GM18519 (cell line): Measurements from ENCODE around the gene CASKIN1.

Source experiments
- ATAC-seq: cut with Tn5 transposase; IDR thresholded peaks from one replicate; pipeline ENCODE4 v1.9.1; 2021; ENCODE audit warnings: mild to moderate bottlenecking, moderate library complexity; ENCODE audit not compliant: unreplicated experiment, low FRiP score

CASKIN1 gene

DNA sequence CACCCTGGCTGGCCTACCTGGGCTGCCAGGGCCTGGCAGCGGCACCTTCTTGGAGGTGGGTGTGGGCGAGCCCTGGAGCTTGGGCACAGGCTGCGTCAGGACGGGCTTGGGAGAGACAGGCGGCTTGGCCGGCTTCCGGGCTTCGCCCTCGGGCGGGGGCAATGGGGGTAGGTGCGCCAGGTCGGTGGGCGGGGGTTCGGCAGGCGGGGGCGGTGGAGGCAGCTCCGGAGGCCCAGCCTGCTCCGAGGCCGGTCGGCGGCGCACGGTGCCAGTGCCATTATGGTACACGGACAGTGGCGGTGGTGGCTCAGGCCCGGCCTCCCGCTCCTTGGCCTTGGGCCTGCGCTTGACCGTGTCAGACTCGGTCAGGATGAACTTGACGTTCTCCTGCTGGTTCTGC, 16.8 kb downstream of the CASKIN1 start:
- ATAC-seq: no peak

DNA sequence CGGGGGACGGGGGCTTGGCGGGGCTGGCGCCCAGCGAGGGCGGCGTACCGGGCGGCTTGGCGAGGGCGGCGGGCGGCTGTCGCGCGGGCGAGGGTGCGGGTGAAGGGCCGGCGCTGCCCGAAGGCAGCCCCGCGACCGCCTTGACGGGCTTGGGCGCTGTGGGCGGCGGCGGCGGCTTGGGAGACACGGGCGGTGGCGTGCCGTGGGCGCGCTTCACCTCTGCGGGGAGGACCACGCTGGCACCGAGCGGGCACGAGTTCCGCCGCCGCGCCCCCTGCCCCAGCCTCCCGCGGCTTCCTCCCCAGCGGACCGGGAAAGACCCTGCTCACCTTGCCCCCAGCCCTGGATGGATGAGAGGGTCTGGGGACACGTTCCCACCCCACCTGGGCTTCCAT, 17.3 kb downstream of the CASKIN1 start:
- ATAC-seq: no peak

DNA sequence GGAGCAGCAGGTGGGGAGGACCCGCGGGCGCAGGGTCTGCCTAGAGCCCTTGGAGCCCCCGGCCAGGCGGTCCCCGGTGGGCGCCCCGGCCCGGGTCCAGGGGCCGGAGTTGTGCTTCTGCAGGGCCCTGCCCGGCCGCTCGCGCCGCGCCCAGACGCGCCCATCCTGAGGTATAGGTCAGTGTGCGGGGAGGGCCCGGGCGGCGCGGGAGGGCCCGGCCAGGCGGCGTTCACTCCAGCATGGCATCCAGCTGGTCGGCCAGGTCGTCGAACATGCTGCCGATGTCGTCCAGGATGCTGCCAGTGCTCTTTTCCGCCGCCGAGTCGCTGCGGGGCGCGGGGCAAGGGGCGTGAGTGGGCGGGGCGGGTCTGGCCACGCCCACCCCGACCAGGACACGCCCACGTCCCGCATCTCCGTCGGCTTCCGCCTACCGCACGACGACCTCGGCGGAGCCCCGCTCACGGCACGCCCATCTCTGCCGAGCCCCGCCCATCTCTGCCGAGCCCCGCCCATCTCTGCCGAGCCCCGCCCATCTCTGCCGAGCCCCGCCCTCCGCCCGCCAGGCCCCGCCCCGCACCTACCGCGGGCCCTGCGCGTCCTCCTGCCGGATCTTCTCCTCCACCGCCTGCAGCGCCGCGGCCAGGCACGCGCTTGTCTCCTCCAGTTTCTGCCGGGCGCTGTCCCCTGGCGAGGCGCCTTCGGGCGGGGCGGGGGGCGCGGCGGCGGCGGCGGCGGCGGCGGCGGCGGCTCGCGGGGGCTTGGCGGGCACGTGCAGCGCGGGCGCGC, 17.9 kb downstream of the CASKIN1 start:
- no peak for ATAC-seq

DNA sequence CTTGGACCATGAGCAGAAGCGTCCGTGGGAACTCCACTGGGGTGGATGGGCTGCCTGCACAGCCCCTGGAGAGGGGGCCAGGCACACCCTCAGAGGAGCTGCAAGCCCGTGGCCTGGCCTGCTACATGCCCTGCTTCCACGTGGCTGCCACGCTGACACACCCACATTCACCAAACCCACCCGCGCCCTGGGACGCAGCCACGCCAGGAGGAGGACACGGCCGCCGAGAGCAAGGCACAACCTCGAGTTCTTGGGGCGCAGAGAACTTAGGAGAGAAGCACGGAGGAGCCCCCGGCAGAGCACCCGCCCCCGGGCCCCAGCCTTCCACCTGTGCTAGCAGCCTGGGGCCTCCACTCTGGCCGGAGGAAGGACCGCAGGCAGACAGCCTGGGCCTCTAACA, 18.8 kb downstream of the CASKIN1 start:
- no peak for ATAC-seq

DNA sequence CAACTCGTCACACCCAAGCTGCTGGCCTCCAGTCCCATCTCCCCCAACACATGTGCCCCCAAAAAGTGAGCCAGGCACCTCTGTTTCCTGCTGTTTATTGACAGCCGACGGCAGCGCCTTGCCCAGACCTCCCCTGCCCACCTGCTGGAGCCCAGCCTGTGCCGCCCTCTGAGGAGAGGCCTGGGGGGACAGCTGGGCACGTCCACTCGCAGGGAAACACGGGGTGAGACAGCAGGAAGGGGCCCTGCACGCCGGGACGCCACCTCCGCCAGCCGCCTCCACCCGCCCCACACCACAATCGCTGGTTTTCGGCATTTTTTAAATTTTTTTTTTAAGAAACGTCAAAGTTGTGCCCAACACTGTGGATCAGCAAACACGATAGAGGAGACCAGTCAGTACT, 19.3 kb downstream of the CASKIN1 start:
- no peak for ATAC-seq

DNA sequence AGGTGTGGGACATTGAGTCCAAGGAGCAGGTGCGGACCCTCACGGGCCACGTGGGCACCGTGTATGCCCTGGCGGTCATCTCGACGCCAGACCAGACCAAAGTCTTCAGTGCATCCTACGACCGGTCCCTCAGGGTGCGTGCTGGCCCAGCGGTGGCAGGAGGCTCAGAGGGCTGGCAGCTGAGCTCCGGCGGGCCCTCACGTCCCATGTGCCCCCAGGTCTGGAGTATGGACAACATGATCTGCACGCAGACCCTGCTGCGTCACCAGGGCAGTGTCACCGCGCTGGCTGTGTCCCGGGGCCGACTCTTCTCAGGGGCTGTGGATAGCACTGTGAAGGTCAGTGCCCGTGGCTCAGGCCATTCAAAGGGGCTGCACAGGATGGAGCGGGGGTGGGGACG, 20.4 kb downstream of the CASKIN1 start:
- ATAC-seq: no peak

DNA sequence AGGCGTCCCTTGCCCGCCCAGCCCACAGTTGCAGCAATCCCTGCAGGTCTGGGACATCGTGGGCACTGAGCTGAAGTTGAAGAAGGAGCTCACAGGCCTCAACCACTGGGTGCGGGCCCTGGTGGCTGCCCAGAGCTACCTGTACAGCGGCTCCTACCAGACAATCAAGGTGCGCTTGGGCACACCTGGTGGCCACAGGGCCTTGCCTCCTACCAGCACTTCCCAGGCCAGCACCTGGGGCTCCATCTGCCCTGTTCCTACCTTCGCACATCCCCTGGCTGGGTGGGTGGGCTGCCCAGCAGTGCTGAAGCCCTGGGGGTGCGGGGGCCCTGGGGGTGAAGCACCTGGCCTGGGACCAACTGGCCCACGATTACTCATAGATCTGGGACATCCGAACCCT, 21.0 kb downstream of the CASKIN1 start:
- no peak for ATAC-seq

DNA sequence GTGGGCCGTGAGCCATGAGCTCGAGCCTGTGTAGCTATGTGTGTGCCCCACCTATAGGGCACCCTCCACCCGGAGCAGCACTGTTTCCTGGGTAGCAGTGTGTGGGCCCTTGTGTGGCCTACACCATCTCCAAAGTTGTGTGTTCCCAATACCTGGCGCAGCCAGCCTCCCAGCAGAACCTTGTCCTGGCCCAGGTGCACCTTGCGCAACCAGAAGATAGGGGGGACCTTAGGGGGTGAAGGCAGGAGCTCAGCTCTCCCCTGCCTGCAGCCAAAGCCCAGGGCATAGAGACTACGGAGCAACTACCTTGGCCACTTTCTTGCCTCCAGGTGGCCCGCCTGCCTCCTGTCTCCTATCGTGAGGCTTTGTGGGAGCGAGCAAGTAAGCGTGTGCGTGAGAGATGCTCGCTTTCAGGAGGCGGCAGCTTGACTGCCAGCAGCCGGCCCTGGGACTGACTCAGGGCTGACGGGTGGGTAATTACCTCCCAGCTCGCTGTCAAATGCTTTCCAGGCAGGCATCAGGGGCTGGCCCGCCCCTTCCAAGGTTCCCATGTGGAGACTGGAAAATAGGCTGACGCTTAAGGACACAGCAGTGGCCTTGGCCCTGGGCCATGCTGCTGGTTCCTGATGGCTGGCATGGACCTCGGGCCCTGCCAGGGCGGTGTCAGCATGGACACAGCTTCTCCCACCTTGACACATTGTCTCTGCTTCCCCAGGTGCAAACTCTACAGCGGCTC, 21.8 kb downstream of the CASKIN1 start:
- no peak for ATAC-seq

DNA sequence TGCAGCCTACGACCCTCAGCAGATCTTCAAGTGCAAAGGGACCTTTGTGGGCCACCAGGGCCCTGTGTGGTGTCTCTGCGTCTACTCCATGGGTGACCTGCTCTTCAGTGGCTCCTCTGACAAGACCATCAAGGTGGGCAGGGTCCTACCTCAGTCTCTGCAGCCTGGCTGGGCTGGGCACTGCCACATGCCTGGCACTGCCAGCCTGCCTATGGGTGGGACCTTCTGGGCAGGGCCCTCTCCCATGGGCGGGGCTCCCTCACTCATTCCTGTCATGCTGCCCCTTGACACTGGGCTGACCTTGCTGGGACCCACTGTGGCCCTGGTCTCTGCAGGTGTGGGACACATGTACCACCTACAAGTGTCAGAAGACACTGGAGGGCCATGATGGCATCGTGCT, 22.5 kb downstream of the CASKIN1 start:
- no peak for ATAC-seq

DNA sequence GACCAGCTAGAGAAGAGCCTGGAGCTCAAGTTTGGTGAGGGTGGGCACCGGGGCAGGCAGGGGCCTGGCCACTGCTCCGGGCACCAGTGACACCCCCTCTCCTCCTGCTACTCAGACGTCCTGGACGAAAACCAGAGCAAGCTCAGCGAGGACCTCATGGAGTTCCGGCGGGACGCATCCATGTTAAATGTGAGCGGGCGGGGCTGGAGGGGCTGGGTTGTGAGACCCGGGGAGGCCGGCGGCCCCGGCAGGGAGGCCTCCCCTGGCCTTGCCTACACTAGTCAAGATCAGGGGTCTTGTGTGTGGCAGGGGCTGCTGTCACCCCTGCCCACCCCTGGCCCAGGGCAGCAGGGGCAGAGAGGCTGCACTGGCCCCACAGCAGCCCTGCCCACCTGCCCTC, 23.0 kb downstream of the CASKIN1 start:
- no peak for ATAC-seq

DNA sequence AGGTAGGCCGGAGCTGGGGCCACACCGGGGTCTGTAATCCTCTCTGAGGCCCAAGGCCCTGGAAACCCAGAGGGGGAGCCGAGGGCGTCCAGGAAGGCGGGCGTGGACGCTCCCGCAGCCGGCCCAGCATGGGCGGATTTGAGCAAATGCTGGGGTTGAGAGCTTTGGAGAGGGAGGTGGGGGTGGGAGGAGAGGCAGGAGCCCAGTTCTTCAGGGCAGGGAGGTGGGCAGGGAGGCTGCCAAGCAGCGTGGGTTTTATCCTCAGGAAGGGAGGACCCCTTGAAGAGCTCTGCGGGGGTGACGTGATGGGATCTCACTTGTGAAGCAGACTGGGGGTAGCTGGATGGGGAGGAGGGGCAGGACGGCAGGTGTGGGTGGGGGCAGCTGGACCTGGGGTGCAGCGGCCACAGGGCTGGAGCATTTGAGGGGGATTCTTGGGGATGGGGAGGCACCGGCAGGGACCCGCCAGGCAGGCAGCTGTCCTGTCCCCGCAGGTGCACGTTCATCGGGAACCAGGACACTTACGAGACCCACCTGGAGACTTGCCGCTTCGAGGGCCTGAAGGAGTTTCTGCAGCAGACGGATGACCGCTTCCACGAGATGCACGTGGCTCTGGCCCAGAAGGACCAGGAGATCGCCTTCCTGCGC, 23.6 kb downstream of the CASKIN1 start:
- no peak for ATAC-seq

DNA sequence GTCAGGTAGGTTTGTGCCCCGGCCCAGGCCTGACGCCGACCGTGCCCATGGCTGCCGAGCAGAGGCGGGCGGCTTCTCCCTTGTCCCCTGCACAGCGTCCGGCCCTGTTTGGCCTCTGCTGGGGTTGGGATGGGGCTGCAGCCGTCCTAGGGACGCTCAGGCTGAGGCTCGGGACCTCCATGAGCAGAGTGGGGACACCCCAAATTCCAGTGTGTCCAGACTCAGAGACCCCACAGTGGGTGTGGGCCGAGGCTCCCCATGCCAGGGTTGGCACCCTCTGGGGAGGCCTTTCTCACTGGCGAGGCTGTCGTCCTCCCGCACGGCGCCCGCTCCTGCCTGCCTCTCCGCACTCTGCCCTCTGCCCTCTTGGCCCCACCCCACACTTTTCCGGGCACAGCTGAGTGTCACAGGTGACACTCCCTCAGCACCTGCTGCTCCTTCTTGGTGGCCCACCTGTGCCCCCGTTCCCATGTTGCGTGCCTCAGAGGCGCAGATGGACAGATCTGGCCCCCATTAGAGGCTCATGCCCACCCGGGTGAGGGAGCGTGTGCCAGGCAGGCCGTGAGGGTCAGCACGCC, 24.7 kb downstream of the CASKIN1 start:
- no peak for ATAC-seq

DNA sequence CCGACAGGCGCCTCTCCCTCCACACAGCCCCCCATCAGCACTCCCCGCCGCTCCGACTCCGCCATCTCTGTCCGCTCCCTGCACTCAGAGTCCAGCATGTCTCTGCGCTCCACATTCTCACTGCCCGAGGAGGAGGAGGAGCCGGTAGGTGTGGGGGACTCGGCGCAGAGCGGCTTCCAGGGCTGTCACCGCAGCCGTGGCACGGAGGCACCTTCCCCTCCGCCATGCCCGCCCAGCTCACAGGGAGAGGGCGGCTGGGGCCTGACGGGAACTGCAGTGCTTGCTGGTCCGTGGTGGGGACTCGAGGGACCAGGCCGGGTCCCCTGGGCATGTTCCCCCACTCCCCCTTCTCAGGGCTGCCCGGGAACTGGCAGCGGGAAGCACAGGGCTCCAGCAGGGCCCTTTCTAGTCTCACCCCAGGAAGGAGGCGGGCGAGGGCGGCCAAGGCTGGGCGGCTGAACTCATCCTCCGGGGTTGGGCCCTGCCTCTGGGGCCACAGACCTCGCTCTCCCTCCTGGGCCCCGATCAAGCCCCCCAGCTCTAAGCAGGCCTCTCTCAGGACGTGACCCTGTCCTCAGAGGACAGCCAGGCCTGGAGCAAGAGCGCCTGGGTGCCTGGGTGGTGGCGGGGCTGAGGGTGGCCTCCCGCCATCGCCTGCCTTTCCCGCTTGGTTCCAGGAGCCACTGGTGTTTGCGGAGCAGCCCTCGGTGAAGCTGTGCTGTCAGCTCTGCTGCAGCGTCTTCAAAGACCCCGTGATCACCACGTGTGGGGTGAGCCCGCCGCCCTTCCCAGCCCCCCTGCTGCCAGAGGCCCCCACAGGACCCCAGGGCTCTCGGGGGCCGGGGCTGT, 25.6 kb downstream of the CASKIN1 start:
- no peak for ATAC-seq

DNA sequence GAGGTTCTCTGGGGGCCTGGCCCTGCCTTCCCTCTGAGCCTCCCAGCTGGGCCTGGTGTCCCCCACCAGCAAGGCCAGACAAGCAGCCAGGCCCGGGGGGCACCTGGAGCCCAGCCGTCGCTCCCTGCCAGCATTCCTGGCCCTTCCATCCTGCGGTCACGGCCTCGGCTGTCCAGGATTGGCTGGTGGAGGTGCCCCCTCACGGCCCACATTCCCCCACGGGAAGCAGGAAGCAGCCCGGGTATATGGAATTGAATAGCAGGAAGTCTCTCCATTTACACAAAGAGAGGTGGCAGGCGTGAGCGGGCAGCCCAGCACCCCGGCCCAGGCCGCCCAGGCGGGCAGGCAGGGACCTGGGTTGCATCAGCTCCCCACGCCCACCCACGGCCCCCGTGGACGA, 26.3 kb downstream of the CASKIN1 start:
- ATAC-seq: no peak

DNA sequence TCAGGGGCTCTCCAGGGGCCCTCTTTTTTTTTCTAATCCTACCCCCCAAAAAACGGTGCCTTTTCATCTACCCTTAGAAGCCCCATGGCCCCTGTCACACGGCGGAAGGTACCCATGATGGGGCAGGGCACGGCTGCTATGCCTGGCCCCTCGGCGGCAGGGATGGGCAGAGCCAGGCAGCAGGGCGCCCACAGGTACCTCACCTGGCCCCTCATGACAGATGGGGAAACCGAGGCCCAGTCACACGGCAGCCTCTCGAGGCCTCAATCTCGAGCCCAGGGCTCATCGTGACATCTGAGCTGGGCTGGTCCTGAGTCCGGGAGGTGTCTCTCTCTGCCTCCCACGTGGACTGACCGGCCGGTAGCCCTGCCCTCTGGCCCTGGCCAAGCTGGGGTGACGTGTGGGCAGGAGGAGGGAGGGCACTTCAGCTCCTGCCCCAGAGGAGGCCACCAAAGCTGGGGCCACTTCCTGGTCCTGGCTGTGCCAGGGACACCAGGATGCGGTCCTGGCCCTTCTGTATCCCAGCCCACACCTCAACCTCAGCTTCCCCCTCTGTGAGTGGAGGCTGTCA, 29.3 kb downstream of the CASKIN1 start:
- ATAC-seq: no peak

DNA sequence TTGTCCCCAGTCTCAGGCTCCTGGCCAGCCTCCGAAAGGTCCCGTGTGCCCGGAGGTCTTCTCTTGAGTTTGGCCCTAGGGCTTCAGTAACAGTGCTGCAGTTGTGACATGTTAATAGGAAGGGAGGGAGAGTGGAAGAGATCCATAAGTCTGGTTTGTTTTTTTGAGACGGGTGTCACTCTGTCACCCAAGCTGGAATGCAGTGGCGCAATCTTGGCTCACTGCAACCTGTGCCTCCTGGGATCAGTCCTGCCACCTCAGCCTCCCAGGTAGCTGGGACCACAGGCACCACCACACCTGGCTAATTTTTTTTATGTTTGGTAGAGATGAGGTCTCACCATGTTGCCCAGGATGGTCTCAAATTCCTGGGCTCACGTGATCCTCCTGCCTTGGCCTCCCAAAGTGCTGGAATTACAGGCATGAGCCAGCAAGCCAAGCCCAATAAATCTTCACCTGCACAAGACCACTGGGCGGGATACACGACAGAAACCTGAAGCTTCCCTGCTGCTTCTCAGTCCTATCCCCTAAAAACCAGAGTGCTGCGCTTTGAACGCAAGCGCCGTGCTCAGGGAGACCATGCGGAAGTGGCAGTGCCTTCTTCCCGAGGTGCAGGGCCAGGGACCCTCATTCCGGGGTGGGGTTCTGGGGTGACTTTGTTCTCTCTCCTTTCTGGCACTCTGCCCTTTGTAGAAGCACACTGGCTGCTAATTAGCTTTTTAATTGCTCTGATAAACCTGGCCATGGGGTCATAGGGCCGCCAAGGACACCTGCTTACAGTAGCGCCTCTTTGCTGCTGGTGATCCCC, 29.9 kb downstream of the CASKIN1 start:
- no peak for ATAC-seq

DNA sequence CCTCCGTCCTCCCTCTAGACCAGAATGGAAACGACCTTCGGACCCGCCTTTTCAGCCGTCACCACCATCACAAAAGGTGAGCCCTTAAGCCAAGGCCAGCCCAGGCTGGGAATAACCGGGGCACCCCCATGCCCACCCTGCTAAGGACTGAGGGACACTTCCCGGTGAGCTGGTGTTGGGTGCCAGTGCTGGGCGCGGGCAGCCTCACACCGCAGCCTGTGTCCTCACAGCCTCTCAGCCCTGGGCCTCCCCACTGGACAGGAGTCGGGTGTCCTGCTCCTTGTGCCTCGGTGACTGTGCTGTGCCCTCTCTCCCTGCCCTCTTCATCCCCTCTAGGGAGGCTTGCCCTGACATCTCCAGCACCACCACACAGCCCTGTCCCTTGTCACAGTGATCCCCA, 30.5 kb downstream of the CASKIN1 start:
- no peak for ATAC-seq

DNA sequence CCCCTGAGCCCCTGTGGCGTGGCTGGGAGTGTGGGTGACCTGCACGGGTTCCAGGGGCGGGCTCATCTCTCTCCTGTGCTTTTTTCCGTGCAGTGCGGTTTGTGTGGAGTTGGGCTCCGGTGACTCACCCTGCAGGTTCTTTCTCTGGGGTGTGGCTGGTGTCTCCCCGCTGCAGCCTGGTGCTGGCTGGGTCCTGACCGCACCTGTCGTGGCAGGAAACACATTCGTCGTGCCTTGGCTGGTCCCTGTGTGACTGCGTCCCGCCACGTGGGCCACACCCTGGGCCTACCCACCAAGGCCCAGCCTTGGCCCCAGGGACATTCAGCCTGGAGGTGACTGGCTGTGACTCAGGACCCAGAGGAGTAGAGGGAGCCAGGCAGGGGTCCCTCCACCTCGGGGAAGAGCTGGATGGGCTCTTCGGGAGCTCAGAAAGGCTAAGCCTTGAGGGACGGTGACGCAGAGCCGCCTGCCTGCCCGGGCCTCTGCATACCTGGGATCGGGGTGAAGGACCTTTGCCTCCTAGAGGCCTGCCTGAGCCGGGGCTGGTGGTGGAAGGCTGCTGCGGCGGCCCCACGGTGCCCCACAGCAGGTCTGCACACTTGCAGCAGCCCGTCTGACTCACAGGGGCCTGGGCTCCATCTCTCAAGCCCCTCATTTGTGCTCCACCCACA, 33.1 kb downstream of the CASKIN1 start:
- no peak for ATAC-seq

DNA sequence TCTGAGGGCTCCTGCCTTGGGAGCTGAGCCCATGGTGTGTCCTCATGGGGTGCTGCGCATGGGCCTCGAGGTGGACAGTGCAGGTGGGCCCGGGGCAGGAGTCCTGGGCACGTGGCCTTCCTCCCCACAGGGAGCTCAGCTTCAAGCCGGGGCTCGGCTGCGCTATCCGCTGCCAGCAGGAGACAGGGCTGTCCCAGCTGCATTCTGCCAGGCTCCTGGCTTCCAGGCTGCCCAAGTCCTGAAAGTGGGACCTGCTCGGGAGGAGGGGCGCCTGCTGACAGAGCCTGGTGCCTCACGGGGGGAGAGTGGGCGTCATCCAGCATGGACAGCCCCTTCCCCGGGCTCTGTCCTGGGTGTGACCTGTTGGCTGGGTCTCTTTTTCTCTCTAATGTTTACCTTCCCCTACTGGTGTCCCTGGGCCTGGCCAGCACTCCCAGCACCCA, 33.7 kb downstream of the CASKIN1 start:
- no peak for ATAC-seq
